Loucy (cell line): ENCODE results near the gene STPG1.
A peak's percentile ranks its signal among the peaks of the same experiment; 100 is the strongest.

Source experiments
- H2AFZ ChIP-seq: fragments of 200-600 bp; sonication (generic); 2 replicates; pipeline ENCODE4 v1.6.0; 2016; ENCODE audit warnings: antibody characterized with exemption, mild to moderate bottlenecking, low read length, moderate library complexity
- H3F3A ChIP-seq: fragments of 200-600 bp; 2 replicates; pipeline ENCODE4 v1.6.0; 2016; ENCODE audit warnings: antibody characterized with exemption, low read depth, mild to moderate bottlenecking
- H3K27me3 ChIP-seq: fragments of 200-600 bp; sonication (generic); 2 replicates; pipeline ENCODE4 v1.6.1; 2014; ENCODE audit warnings: low read length, mild to moderate bottlenecking; ENCODE audit not compliant: insufficient read depth, poor library complexity, severe bottlenecking
- H3K36me3 ChIP-seq: fragments of 200-600 bp; sonication (generic); 2 replicates; pipeline ENCODE4 v1.6.1; 2016; ENCODE audit warnings: low read length; ENCODE audit not compliant: insufficient read depth
- H3K4me1 ChIP-seq: fragments of 200-600 bp; sonication (generic); 2 replicates; pipeline ENCODE4 v1.5.1; 2014; ENCODE audit warnings: low read length, mild to moderate bottlenecking; ENCODE audit not compliant: insufficient read depth, poor library complexity, severe bottlenecking
- H3K4me2 ChIP-seq: fragments of 200-600 bp; sonication (generic); 2 replicates; pipeline ENCODE4 v1.6.0; 2014; ENCODE audit warnings: antibody characterized with exemption, low read length, low read depth, mild to moderate bottlenecking; ENCODE audit not compliant: poor library complexity, severe bottlenecking
- H3K4me3 ChIP-seq: fragments of 200-600 bp; sonication (generic); 2 replicates; pipeline ENCODE4 v1.5.1; 2014; ENCODE audit warnings: low read length, mild to moderate bottlenecking, mixed read lengths; ENCODE audit not compliant: poor library complexity, severe bottlenecking
- H3K79me2 ChIP-seq: fragments of 200-600 bp; sonication (generic); 2 replicates; pipeline ENCODE4 v1.6.1; 2014; ENCODE audit warnings: low read length; ENCODE audit not compliant: insufficient read depth
- H3K9ac ChIP-seq: fragments of 200-600 bp; sonication (generic); 2 replicates; pipeline ENCODE4 v1.6.0; 2014; ENCODE audit warnings: mild to moderate bottlenecking, low read depth, low read length, moderate library complexity; ENCODE audit not compliant: poor library complexity, severe bottlenecking
- H3K9me2 ChIP-seq: fragments of 200-600 bp; sonication (generic); replicated peaks from 2 replicates; pipeline ENCODE4 v1.6.1; 2016; ENCODE audit warnings: low read depth, low read length, mixed read lengths
- H3K9me3 ChIP-seq: fragments of 200-600 bp; sonication (generic); 2 replicates; pipeline ENCODE4 v1.6.1; 2014; ENCODE audit warnings: mild to moderate bottlenecking, antibody characterized with exemption, low read length, low read depth; ENCODE audit not compliant: insufficient read depth
- H4K20me1 ChIP-seq: fragments of 200-600 bp; sonication (generic); 2 replicates; pipeline ENCODE4 v1.6.0; 2014; ENCODE audit warnings: antibody characterized with exemption, low read length, mild to moderate bottlenecking; ENCODE audit not compliant: insufficient read depth, poor library complexity, severe bottlenecking
- EZH2phosphoT487 ChIP-seq: fragments of 200-600 bp; IDR thresholded peaks from 2 replicates; pipeline ENCODE4 v1.6.1; 2018; ENCODE audit warnings: antibody characterized with exemption, mild to moderate bottlenecking, moderate library complexity, borderline replicate concordance
- TF ChIP-seq, protein P1 (sequence below): fragments of 200-600 bp; sonication (generic); conservative IDR thresholded peaks from 2 replicates; pipeline ENCODE4 v1.5.1; 2014; ENCODE audit warnings: mild to moderate bottlenecking, antibody characterized with exemption, low read length

The STPG1 gene

GRCh38 chr1:24421502-24421901 lies 7.9 kb upstream of the STPG1 start:
- no peak overlapping the region for H3K4me2 ChIP-seq
- no peaks in the 10 kb centered on the region for H3F3A ChIP-seq
- no peaks in the 10 kb centered on the region for H3K9me2 ChIP-seq
- H3K79me2 ChIP-seq, result peaks cover 23% of the 10 kb centered on the region
- H3K36me3 ChIP-seq, result no peaks in the 10 kb centered on the region; the same call in 1 of the 2 replicates
- H3K4me3 ChIP-seq, result no peak overlapping the region
- no peaks in the 10 kb centered on the region for H3K9me3 ChIP-seq
- no peak overlapping the region for H2AFZ ChIP-seq
- TF ChIP-seq, protein P1, sequence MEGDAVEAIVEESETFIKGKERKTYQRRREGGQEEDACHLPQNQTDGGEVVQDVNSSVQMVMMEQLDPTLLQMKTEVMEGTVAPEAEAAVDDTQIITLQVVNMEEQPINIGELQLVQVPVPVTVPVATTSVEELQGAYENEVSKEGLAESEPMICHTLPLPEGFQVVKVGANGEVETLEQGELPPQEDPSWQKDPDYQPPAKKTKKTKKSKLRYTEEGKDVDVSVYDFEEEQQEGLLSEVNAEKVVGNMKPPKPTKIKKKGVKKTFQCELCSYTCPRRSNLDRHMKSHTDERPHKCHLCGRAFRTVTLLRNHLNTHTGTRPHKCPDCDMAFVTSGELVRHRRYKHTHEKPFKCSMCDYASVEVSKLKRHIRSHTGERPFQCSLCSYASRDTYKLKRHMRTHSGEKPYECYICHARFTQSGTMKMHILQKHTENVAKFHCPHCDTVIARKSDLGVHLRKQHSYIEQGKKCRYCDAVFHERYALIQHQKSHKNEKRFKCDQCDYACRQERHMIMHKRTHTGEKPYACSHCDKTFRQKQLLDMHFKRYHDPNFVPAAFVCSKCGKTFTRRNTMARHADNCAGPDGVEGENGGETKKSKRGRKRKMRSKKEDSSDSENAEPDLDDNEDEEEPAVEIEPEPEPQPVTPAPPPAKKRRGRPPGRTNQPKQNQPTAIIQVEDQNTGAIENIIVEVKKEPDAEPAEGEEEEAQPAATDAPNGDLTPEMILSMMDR, result peak; percentile 31; the same call in 1 of the 2 replicates
- TF ChIP-seq EZH2phosphoT487, result no peak
- H3K4me1 ChIP-seq, result peaks cover 29% of the 10 kb centered on the region
- no peaks in the 10 kb centered on the region for H3K27me3 ChIP-seq
- H4K20me1 ChIP-seq, result peaks cover 4% of the 10 kb centered on the region
- no peak overlapping the region for H3K9ac ChIP-seq

- H3K79me2 ChIP-seq, result peaks cover 28% of the 10 kb centered on the region
- no peaks in the 10 kb centered on the region for H3K9me2 ChIP-seq
- no peaks in the 10 kb centered on the region; the same call in 1 of the 2 replicates for H3K36me3 ChIP-seq
- H3K4me2 ChIP-seq, result no peak overlapping the region
- H3K27me3 ChIP-seq, result no peaks in the 10 kb centered on the region
- H3K4me1 ChIP-seq, result peaks cover 34% of the 10 kb centered on the region
- H3F3A ChIP-seq, result no peaks in the 10 kb centered on the region
- TF ChIP-seq, protein P1, result no peak
- TF ChIP-seq EZH2phosphoT487, result no peak
- no peak overlapping the region for H3K9ac ChIP-seq
- no peak overlapping the region for H2AFZ ChIP-seq
- no peaks in the 10 kb centered on the region for H3K9me3 ChIP-seq
- peaks cover 4% of the 10 kb centered on the region for H4K20me1 ChIP-seq
- H3K4me3 ChIP-seq, result no peak overlapping the region
These were observed 7.0 kb upstream of the STPG1 start for GRCh38 chr1:24420547-24420946.

DNA sequence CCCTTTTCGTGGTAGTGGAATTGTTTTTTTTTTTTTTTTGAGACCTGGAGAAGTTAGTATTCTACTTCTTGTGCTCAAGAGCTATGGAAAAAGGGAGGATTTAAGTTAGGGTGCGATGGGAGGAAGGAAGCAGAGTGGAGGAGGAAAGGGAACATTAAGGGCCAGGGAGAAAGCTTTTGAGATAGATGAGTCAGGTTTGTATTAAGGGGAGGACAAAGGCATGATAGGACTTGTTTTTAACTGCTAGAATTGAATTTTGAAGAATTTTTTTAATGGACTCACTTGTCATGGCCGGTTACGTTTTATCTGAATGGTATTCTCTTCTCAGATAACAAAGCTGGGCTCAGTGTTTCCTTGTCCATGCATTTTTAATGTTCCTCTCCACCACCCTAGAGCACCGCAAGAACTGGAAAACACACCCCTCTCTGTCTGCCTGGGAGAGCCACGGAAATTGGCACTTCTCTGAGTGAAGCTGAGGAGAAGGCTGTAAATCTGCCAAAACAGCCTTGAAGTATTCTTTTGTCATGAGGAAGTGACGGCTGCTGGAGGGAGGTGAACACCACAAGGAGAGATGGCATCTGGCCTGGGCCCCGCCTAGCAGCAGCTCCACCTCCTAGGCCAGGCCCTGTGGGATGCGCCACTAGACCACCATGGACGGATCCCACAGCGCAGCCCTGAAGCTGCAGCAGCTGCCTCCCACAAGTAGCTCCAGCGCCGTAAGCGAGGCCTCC lies 5.5 kb upstream of the STPG1 start:
- H3K4me2 ChIP-seq, result peak overlapping the region; percentile 93
- TF ChIP-seq EZH2phosphoT487, result no peak
- TF ChIP-seq, protein P1, result no peak
- H2AFZ ChIP-seq, result no peak overlapping the region
- H3K79me2 ChIP-seq, result peaks cover 28% of the 10 kb centered on the region
- H3K9me3 ChIP-seq, result no peaks in the 10 kb centered on the region
- peak overlapping the region; percentile 69 for H3K9ac ChIP-seq
- H3K9me2 ChIP-seq, result no peaks in the 10 kb centered on the region
- peaks cover 4% of the 10 kb centered on the region for H4K20me1 ChIP-seq
- H3F3A ChIP-seq, result no peaks in the 10 kb centered on the region
- H3K27me3 ChIP-seq, result no peaks in the 10 kb centered on the region
- no peaks in the 10 kb centered on the region; the same call in 1 of the 2 replicates for H3K36me3 ChIP-seq
- H3K4me1 ChIP-seq, result peaks cover 34% of the 10 kb centered on the region
- H3K4me3 ChIP-seq, result no peak overlapping the region
